T follicular helper cell (primary cell): ENCODE measurements around the gene XRCC4.
"Not testable (repeated sequence)": the region's sequence is repeated elsewhere in the genome, so short reads cannot be mapped to it uniquely, and the experiment has no call there.

ENCODE experiments used
- DNase-seq: peaks from one replicate; pipeline ENCODE4 v3.0.0-alpha.2; 2020; ENCODE audit warnings: low read depth

The XRCC4 gene

GRCh38 chr5:83118471-83118870, 41.1 kb downstream of the XRCC4 start:
- DNase-seq: no peak

GRCh38 chr5:83118976-83119375, 41.6 kb downstream of the XRCC4 start:
- DNase-seq: no peak

DNA sequence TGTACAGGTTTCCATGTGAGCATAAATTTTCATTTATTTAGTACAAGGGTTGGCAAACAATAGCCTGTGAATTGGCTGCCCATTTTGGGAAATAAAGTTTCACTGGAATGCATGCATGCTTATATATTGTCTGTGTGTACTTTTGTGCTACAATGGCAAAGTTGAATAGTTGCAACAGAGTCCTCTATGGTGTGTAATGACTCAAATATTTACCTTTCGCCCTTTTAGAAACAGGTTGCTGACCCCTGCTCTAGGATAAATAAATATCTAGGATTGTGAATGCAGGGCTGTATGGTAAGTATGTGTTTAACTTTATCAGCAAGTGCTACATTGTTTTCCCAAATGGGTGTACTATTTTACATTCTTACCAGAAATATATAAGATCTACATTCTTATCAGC, 47.2 kb downstream of the XRCC4 start:
- no peak for DNase-seq

DNA sequence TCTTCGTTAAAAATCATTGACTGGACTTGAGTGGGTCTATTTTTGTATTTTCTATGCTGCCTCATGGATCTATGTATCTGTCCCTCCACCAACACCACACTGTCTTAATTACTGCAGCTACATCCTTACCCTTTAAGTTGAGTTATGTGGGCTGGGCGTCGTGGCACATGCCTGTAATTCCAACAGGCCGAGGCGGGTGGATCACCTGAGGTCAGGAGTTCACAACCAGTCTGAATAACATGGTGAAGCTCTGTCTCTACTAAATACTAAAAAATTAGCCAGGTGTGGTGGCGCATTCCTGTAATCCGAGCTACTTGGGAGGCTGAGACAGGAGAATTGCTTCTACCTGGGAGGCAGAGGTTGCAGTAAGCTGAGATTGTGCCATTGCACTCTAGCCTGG, 48.2 kb downstream of the XRCC4 start:
- DNase-seq: no peak

DNA sequence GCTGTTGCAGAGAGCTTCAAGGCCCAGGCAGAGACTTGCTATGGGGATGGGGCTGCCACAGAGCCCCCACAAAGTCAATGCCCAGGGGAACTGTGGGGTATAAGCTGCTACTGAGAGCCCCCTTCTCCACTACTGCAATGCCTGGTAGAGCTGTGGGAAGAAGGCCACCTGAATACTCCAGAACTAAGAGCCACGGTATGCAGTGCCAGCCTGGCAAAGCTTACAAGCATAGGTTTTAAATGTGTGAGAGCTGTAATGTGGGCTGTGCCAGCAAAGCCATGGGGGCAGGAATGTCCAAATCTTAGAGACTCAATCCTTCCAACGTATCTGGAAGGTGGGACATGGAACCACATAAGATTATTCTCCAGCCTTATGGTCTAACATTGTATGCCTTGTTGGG, 49.2 kb downstream of the XRCC4 start:
- no peak for DNase-seq

GRCh38 chr5:83133797-83134196, 56.5 kb downstream of the XRCC4 start:
- DNase-seq: no peak

DNA sequence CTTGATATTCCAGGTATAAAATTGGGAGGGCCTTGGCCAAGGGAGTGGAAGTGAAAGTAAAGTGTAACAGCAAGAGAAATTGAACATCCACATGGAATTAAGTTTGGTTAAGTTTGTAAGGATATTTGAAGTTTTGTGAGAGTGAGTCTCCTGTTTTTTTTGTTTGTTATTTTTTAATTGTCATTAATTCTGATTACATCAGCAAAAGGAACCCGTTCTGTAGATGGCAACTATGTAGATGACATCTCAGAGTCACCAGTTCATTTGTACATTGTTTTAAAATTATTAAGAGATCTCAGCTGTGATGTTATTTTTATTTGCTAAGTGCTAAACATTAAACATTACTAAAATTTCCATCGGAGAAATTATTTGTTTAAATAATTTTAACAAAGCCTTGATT, 65.2 kb downstream of the XRCC4 start:
- no peak for DNase-seq

- DNase-seq: no peak
These were observed 67.9 kb downstream of the XRCC4 start for GRCh38 chr5:83145241-83145640.

DNA sequence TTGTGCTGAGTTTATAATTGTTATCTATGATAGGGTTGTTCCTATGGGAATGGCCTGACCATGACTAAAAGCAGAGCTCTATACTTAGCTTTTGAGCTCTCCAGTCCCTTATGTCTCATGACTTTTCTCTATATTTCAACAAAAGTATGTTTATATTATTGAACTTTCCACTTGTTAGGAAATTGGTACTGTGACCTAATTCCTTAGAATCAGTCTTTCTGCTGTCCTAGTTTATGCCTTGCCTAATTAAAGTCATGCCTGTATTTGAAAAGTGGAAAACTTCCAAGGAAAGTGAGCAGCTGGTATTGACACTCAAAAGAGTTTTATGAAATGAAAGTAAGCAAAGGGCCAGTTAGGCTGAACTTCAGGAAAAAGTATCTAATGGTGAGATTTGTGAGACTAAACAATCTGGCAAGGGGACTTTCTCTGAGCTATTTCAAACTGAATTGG, 68.6 kb downstream of the XRCC4 start:
- no peak for DNase-seq

DNA sequence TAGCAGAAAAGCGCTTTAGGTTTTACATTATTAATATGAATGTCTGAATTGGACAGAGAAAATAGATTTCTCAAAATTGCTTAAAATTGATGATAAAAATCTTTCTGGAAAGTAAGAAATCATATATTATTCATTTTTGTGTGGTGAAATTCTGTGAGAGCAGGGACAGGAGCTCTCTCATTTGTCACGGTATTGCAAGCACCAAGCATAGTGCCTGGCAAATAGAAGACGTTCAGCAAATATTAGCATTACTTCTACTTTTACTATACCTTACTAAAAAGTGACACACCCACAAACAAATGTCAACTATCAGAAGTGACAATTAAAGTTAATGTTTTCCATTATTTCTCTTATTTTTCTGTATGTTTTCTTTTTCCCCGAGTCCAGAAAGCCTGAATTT, 69.1 kb downstream of the XRCC4 start:
- no peak for DNase-seq

- no peak for DNase-seq
These were observed 70.2 kb downstream of the XRCC4 start for GRCh38 chr5:83147593-83147992.

GRCh38 chr5:83148370-83148769, 71.0 kb downstream of the XRCC4 start:
- DNase-seq: no peak

GRCh38 chr5:83149671-83150070, 72.3 kb downstream of the XRCC4 start:
- no peak for DNase-seq

DNA sequence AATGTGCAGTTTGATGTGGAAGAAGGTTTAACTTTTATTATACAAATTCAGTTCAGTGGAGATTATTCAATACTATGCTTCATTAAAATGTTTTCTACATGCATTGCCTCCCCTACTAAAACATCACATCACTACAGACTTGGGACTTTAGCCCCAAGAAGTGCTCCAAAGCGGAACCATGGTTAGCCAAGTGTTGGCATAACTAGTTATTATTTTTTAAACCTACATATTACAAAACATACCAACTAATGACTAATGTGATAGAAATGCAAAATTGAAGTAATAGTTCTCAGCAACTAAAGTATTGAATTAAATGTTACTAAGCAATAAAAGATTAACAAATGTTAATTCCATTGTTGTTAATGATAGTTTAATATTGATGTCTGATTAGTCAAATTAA, 74.5 kb downstream of the XRCC4 start:
- DNase-seq: no peak

DNA sequence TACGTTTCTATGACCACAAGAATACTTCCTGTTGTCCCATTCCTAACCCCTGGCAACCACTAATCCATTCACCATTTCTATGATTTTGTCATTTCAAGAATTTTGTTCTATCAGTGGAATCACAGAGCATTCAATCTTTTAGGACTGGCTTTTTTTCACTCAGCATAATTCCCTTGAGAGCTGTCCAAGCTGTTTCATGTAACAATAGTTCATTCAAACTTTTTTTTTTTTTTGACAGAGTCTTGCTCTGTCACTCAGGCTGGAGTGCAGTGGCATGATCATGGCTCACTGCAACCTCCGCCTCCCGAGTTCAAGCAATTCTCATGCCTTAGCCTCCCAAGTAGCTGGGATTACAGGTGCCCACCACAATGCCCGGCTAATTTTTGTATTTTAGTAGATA, 75.6 kb downstream of the XRCC4 start:
- DNase-seq: not testable (repeated sequence)

GRCh38 chr5:83156001-83156400, 78.7 kb downstream of the XRCC4 start:
- DNase-seq: no peak

DNA sequence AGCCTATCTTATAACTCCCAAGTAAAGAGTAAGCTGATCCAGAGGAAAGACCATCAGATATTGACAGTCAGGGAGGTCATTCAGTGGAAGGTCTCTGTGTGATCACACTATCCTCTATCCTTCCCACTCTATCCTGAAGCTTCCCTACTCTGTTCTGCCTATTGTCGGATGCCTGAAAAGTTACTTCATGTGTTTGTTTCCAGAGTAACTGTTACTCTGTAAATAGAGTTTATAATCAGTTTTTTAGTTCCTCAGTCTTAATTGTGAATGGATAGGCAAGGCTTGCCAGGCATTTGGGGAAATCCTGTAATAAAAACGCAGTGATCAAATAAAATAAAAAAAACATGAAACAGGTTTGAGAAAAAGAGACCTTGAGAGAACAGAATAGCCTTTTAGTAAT, 79.8 kb downstream of the XRCC4 start:
- DNase-seq: no peak

DNA sequence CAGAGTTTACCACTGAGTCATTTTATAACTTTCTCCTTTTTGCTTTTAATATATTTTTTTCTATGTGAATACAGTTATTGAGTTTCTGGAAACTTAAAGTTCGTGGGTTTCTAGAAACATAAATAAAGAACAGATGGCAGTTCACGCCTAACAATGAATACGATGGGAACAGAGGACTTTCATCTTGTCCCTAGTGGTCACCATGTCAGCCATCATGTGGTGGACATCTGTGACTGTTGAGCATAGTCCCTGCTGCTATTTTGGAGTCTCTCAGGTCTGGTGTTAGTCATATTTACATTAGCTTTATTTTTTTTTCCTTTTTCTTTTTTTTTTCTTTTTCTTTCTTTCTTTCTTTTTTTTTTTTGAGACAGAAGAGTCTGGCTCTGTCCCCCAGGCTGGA, 85.3 kb downstream of the XRCC4 start:
- DNase-seq: no peak

DNA sequence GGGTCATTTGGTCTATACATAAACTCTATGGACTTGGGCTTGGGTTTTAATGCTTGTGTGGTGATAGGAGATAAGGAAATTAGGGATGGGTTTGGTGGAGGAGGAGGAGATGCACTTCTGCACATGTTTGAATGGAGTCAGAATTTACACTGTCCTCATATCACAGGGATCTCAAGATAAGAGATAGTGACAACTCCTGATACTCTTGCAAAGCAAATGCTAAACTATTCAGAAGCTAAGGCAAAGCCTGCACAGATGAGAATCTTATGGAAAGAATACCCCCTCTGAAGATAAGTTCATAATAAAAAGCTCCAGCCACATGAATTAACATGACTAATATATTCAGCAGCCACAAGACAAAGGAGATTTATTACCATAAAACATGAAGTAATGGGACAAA, 90.2 kb downstream of the XRCC4 start:
- DNase-seq: no peak

DNA sequence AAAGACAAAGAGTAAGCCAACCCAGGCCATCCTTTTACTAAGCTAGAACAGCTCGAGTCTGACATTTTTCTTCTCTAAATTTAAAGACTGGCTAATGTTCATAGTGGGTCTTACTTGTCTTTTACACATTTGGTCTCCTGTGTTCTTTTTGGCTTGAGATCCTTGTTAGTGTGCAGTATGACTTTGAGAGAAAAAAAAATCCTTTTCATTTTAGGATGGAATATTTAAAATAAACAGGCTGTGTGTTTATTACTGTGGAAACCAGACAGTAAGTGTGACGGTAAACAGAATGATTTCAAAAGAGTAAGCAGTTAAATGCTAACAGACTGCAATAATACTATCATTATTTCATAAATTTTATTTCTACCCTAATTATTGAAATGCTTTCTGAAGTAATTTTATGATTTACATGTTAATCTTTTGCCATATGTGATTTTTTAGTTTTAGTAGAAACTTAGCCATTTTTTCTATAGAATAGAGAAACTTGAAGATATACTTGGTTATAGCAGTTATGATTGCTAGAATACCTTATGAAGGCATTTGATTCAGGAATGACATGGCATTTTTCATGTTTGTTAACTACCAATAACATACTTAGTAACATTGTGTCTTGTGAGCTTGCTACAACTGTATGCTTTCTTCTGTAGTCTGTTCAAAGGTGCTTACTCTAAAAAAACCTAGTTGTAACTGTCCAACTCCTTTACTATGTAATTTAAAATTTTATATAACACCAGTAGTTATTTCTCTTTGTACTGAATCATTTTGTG, 92.4 kb downstream of the XRCC4 start:
- DNase-seq: no peak

DNA sequence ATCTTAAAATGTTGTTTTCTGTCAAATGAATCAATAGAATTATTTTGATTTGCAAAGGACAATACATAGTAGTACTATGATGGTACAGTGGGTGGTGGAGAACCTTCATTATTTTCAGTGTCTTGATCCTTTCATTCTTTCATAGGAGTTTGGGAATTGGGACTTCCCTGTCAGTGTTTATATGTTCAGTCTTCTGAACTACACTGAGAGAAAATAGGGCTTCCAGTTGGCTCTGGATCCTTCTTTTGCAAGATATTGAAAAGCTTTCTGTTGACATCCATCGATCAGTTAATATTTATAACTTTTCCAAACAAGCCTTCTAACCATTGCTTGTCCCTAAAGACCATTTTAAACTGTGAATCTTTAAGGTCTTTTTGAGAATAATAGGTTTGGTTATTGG, 94.7 kb downstream of the XRCC4 start:
- DNase-seq: no peak

DNA sequence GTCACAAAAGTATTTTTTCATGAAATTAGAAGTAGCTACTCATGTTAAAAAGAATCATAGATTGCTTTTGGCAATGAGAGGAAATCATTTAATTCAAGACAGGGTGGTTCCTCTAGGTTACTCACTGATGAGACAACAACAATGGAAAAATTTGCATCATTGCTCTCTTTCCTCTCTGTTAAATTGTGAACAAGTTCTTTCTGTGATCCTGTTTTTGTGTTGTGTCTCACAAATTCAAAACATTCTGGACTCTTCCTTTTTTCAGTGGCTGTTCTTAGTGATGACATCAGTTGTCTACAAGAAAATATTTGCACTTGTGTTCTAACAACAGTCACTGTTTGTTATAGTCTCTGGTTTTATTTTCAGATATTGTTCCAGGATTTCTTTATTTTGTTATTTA, 95.3 kb downstream of the XRCC4 start:
- DNase-seq: no peak

- DNase-seq: no peak
These were observed 96.5 kb downstream of the XRCC4 start for GRCh38 chr5:83173826-83174225.

DNA sequence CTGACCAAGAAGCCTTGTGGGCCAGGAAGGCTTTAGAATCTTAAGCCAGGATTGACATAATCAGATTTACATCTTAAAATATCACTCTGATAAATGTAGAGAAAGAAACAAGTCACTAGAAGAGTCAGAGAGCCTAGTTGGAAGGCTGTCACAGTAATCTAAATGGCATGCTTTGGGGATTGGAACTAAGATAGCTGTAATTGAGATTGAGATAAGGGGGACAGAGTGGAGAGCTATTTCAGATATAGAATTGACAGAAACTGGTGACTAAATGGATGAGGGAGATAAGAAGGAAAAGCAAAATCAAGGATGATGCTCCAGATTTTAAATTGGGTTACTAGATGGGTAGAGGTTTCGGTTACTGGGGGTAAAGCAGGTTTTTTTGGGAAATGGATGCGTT, 100.5 kb downstream of the XRCC4 start:
- no peak for DNase-seq
